ENCODE results near the gene AIPL1. TPM values are rescaled to one million over a fixed set of nuclear protein-coding genes. Genes with fewer than 3 reads are reported as not detected.

Gene AIPL1
- total and polyA plus RNA-seq, 10 donors = 0.10 to 0.34 (median 0.26) TPM; not detected in 4

- intact Hi-C loops (cut with DNase I; ENCODE audit: low total_unique reads) = no loop called here
- H3K36me3 ChIP-seq = peaks cover 0 to 37% (median 0%) of the 10 kb centered on the region in 6 donors
- H3K4me1 ChIP-seq = peaks cover 0 to 75% (median 42%) of the 10 kb centered on the region in 6 donors
- WGBS, 5 donors = 73 to 82% (median 81%) methylated on average over 9 of the region's 9 CpGs
- H3K27ac ChIP-seq = peak overlapping the region in 3 of 8 donors; percentile 30 to 50 (median 32)
- peak; percentile 51 for DNase-seq
- H3K4me3 ChIP-seq = no peak overlapping the region
- no peaks in the 10 kb centered on the region for H3K9me3 ChIP-seq
- no peak for TF ChIP-seq CTCF (IDR thresholded peaks at IDR 0.05 in 8 of 11, conservative IDR thresholded peaks at IDR 0.05 in 3 of 11)
- TF ChIP-seq POLR2AphosphoS5 (IDR thresholded peaks at IDR 0.05) = peak in 1 of 3 donors; percentile 27
- H3K27me3 ChIP-seq (replicated peaks in 1 of 7) = no peaks in the 10 kb centered on the region
Measured at GRCh38 chr17:6446516-6447100, 11.7 kb upstream of the AIPL1 start.

GRCh38 chr17:6444571-6445335, 9.8 kb upstream of the AIPL1 start:
- Histone ChIP-seq H3K27ac (peak overlapping the region in 4 of 8 donors; percentile 16 to 82 (median 78)), H3K9me3 (no peaks in the 10 kb centered on the region), H3K4me1 (peaks cover 0 to 57% (median 31%) of the 10 kb centered on the region in 6 donors), H3K27me3 (replicated peaks in 1 of 7) (no peaks in the 10 kb centered on the region), H3K36me3 (peaks cover 0 to 26% (median 0%) of the 10 kb centered on the region in 6 donors), H3K4me3 (peak overlapping the region; percentile 44 to 76 (median 70))
- intact Hi-C loops (cut with DNase I; ENCODE audit: low total_unique reads) = no loop called here
- peak; percentile 74 for DNase-seq
- 30 to 44% (median 35%) methylated on average over 17 to 36 of the region's 36 CpGs for WGBS, 5 donors
- TF ChIP-seq CTCF (IDR thresholded peaks at IDR 0.05 in 8 of 11, conservative IDR thresholded peaks at IDR 0.05 in 3 of 11) = no peak
- no peak for TF ChIP-seq POLR2AphosphoS5 (IDR thresholded peaks at IDR 0.05)
- TF ChIP-seq POLR2A (IDR thresholded peaks at IDR 0.05) = no peak

- H3K4me3 ChIP-seq = peak within 1 kb of the TSS; percentile 44 to 76 (median 70)
- peak within 1 kb of the TSS; percentile 35 to 82 (median 71) for H3K27ac ChIP-seq
- WGBS, 5 donors = 0 to 2% (median 1%) methylated on average over 28 to 62 of the region's 62 CpGs
- intact Hi-C loops (cut with DNase I; ENCODE audit: low total_unique reads) = no loop called here
- TF ChIP-seq POLR2AphosphoS5 (IDR thresholded peaks at IDR 0.05) (peak; percentile 54 to 88 (median 79)), POLR2A (IDR thresholded peaks at IDR 0.05) (no peak), CTCF (IDR thresholded peaks at IDR 0.05 in 8 of 11, conservative IDR thresholded peaks at IDR 0.05 in 3 of 11) (peak in 1 of 11 experiments; percentile 19)
- peaks cover 0 to 18% (median 0%) of the 10 kb centered on the region in 6 donors for H3K36me3 ChIP-seq
- peaks cover 0 to 49% (median 29%) of the 10 kb centered on the region in 6 donors for H3K4me1 ChIP-seq
- no peaks in the 10 kb centered on the region for H3K9me3 ChIP-seq
- H3K27me3 ChIP-seq (replicated peaks in 1 of 7) = no peaks in the 10 kb centered on the region
- peak; percentile 96 for DNase-seq
Measured at GRCh38 chr17:6443692-6444570, 9.0 kb upstream of the AIPL1 start, which contains the start of gene PIMREG. Gene PIMREG (plus strand): TSS chr17:6444455. CDS start chr17:6445111, 656 bp downstream.
